CD4-positive, alpha-beta memory T cell (primary cell): ENCODE results near the gene STAM. TPM values are rescaled to one million over a fixed set of nuclear protein-coding genes. Genes with fewer than 3 reads are reported as not detected.

Experiments
- polyA plus RNA-seq, 2 donors: library from polyadenylated mRNA; unstranded; fragments of 300-500 nt; fragmentation: Illumina TruSeq; gene quantifications; one replicate each; pipeline ENCODE4 v1.2.3, GENCODE V29; 2021
- total RNA-seq, 2 experiments: library from RNA; stranded (reverse); gene quantifications; one replicate each; pipeline ENCODE4 v1.2.3, GENCODE V29; 2021

The STAM gene
- total and polyA plus RNA-seq, 4 experiments from 2014 or later: 11.3 to 34.0 (median 22.7) TPM

Other genes with a start within 250 kb of the STAM start
- gene ST8SIA6, start 189.6 kb upstream of the STAM start, total RNA-seq: under 1 TPM; 0.52 to 0.58 TPM
- under 1 TPM in 1 of 2 donors, not detected in 1; 0.30 TPM for gene ST8SIA6, start 189.6 kb upstream of the STAM start, polyA plus RNA-seq
- 1 to 10 TPM; 1.7 to 3.4 TPM for gene HACD1, start 26.8 kb upstream of the STAM start, total RNA-seq
- gene HACD1, start 26.8 kb upstream of the STAM start, polyA plus RNA-seq: 1 to 10 TPM; 1.4 to 3.1 TPM
- under 1 TPM; 0.17 TPM for gene TMEM236, start 108.0 kb downstream of the STAM start, total RNA-seq
- gene TMEM236, start 108.0 kb downstream of the STAM start, polyA plus RNA-seq: under 1 TPM in 1 of 2 donors, not detected in 1; 0.03 TPM
- gene MRC1, start 165.2 kb downstream of the STAM start, total RNA-seq: 1 to 10 TPM; 1.9 to 2.3 TPM
- under 1 TPM in 1 of 2 donors, not detected in 1; 0.07 TPM for gene MRC1, start 165.2 kb downstream of the STAM start, polyA plus RNA-seq